ENCODE results near the gene AKAP1. TPM values are rescaled to one million over a fixed set of nuclear protein-coding genes. Genes with fewer than 3 reads are reported as not detected.

AKAP1 gene
- total RNA-seq, 1 experiment from 2014 or later = 34.9 TPM

DNA sequence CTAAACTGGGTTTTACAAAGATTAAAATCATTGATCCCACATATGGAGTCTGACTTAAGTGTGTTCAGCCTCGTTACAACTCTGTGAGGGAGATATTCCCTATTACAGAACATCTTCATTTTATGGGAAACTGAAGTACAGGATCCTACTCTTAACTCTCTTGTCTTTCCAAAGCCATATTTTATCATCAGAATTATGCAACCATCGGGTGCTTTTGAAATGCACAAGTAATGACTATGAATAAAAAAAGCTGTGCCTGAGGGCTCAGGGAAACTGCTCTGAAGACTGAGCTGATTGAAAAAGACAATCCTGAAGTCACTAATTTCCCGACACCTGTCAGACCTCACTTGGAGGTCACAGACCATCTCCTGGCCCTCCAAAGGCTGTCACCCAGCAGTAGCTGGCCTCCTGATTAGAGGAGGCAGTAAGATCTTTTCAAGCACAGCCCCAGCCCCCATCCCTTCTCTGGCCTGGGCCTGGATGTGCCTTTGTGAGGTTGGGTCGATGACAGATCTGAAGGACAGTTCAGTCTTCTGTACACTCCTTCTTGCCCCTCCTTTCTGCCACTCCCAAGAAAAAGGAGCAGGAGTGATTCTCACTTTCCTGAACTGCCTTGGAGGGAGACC is 5.6 kb downstream of the AKAP1 start:
- no peak for DNase-seq
- Histone ChIP-seq H3K9me2 (ENCODE audit: insufficient read depth) (no peaks in the 10 kb centered on the region), H3K36me3 (ENCODE audit: low read depth) (no peaks in the 10 kb centered on the region), H3K27me3 (ENCODE audit: insufficient read depth, low read depth) (no peaks in the 10 kb centered on the region), H3K79me2 (ENCODE audit: low read depth) (peaks cover 100% of the 10 kb centered on the region), H2AFZ (no peak overlapping the region), H3K4me3 (no peak overlapping the region), H3K4me2 (peak overlapping the region; percentile 22; the same call in 1 of the 2 replicates), H3K9me3 (ENCODE audit: insufficient read depth, low read depth) (no peaks in the 10 kb centered on the region), H3F3A (ENCODE audit: insufficient read depth, low read depth) (peaks cover 13% of the 10 kb centered on the region; the same call in 1 of the 2 replicates), H3K27ac (no peak overlapping the region), H3K4me1 (replicated peaks; ENCODE audit: insufficient read depth) (peaks cover 35% of the 10 kb centered on the region), H4K20me1 (ENCODE audit: insufficient read depth) (peaks cover 56% of the 10 kb centered on the region)
- ChIA-PET CTCF (no interaction called here), POLR2A (ENCODE audit: unreplicated experiment) (no interaction called here)
- TF ChIP-seq EZH2 (IDR thresholded peaks at IDR 0.05; ENCODE audit: low read depth) = no peak
- TF ChIP-seq, protein P1, sequence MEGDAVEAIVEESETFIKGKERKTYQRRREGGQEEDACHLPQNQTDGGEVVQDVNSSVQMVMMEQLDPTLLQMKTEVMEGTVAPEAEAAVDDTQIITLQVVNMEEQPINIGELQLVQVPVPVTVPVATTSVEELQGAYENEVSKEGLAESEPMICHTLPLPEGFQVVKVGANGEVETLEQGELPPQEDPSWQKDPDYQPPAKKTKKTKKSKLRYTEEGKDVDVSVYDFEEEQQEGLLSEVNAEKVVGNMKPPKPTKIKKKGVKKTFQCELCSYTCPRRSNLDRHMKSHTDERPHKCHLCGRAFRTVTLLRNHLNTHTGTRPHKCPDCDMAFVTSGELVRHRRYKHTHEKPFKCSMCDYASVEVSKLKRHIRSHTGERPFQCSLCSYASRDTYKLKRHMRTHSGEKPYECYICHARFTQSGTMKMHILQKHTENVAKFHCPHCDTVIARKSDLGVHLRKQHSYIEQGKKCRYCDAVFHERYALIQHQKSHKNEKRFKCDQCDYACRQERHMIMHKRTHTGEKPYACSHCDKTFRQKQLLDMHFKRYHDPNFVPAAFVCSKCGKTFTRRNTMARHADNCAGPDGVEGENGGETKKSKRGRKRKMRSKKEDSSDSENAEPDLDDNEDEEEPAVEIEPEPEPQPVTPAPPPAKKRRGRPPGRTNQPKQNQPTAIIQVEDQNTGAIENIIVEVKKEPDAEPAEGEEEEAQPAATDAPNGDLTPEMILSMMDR (conservative IDR thresholded peaks at IDR 0.05) = no peak
- intact Hi-C loops (cut with micrococcal nuclease; ENCODE audit: unreplicated experiment) = no loop called here
- BruUV-seq (replicated peaks) = no TSS peak

GRCh38 chr17:57091186-57091618 is 6.2 kb downstream of the AKAP1 start:
- H3K27me3 ChIP-seq (ENCODE audit: insufficient read depth, low read depth) = no peaks in the 10 kb centered on the region
- peaks cover 100% of the 10 kb centered on the region for H3K79me2 ChIP-seq (ENCODE audit: low read depth)
- H3K4me3 ChIP-seq = no peak overlapping the region
- H3K9me3 ChIP-seq (ENCODE audit: insufficient read depth, low read depth) = no peaks in the 10 kb centered on the region
- H3K9me2 ChIP-seq (ENCODE audit: insufficient read depth) = no peaks in the 10 kb centered on the region
- no peak for DNase-seq
- no peak overlapping the region for H3K27ac ChIP-seq
- intact Hi-C loops (cut with micrococcal nuclease; ENCODE audit: unreplicated experiment) = no loop called here
- H4K20me1 ChIP-seq (ENCODE audit: insufficient read depth) = peaks cover 60% of the 10 kb centered on the region
- H3K36me3 ChIP-seq (ENCODE audit: low read depth) = no peaks in the 10 kb centered on the region
- BruUV-seq (replicated peaks) = no TSS peak
- no peak for TF ChIP-seq EZH2 (IDR thresholded peaks at IDR 0.05; ENCODE audit: low read depth)
- H3K4me1 ChIP-seq (replicated peaks; ENCODE audit: insufficient read depth) = peaks cover 35% of the 10 kb centered on the region
- H2AFZ ChIP-seq = no peak overlapping the region
- POLR2A ChIA-PET (ENCODE audit: unreplicated experiment) = no interaction called here
- H3K4me2 ChIP-seq = no peak overlapping the region
- CTCF ChIA-PET = interaction anchor here (0.5 kb wide), 1 partner anchor 1495 kb away, joined by 4 read pairs; no protein-coding TSS in a partner anchor
- peaks cover 8% of the 10 kb centered on the region; the same call in 1 of the 2 replicates for H3F3A ChIP-seq (ENCODE audit: insufficient read depth, low read depth)

DNA sequence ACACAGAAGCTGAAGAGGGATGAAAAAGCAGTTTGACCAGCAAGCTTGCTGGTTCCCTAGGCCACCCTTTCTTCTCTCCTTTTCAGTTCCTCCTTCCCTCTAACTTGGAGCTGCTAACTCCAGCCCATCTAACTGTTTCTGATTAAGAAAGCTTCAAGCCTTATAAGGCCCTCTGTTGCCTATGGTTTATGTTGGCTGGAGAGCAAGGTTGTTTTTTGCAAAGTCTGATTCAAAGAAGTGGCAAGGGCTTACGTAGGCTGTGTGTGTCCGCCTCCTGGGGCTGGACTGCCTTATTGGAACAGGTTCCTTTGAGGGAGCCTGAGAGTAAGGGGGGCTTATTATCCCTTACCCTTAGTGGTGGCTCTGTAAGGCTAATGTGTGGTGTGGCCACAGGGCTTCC is 7.1 kb downstream of the AKAP1 start:
- BruUV-seq (replicated peaks) = no TSS peak
- H2AFZ ChIP-seq = no peak overlapping the region
- POLR2A ChIA-PET (ENCODE audit: unreplicated experiment) = no interaction called here
- TF ChIP-seq, protein P1 (conservative IDR thresholded peaks at IDR 0.05) = no peak
- no peak for TF ChIP-seq EZH2 (IDR thresholded peaks at IDR 0.05; ENCODE audit: low read depth)
- peaks cover 36% of the 10 kb centered on the region for H3K4me1 ChIP-seq (replicated peaks; ENCODE audit: insufficient read depth)
- peaks cover 62% of the 10 kb centered on the region for H4K20me1 ChIP-seq (ENCODE audit: insufficient read depth)
- H3K36me3 ChIP-seq (ENCODE audit: low read depth) = no peaks in the 10 kb centered on the region
- H3K4me3 ChIP-seq = no peak overlapping the region
- no peaks in the 10 kb centered on the region for H3K9me2 ChIP-seq (ENCODE audit: insufficient read depth)
- no peaks in the 10 kb centered on the region for H3K9me3 ChIP-seq (ENCODE audit: insufficient read depth, low read depth)
- H3F3A ChIP-seq (ENCODE audit: insufficient read depth, low read depth) = 0 out of 2 replicates have a peak, but pooled peaks cover 3% of the 10 kb centered on the region
- no peaks in the 10 kb centered on the region for H3K27me3 ChIP-seq (ENCODE audit: insufficient read depth, low read depth)
- H3K4me2 ChIP-seq = no peak overlapping the region
- CTCF ChIA-PET = no interaction called here
- H3K27ac ChIP-seq = no peak overlapping the region
- peaks cover 100% of the 10 kb centered on the region for H3K79me2 ChIP-seq (ENCODE audit: low read depth)
- no peak for DNase-seq
- intact Hi-C loops (cut with micrococcal nuclease; ENCODE audit: unreplicated experiment) = no loop called here

Measured in PC-9 (cell line).